HG03354 (cell line): ENCODE data around the gene EMILIN3.
A peak's percentile ranks its signal among the peaks of the same experiment; 100 is the strongest.

ENCODE experiments used
- ATAC-seq: cut with Tn5 transposase; IDR thresholded peaks from one replicate; pipeline ENCODE4 v1.9.1; 2021; ENCODE audit warnings: mild to moderate bottlenecking; ENCODE audit not compliant: unreplicated experiment, poor library complexity, severe bottlenecking

The EMILIN3 gene

DNA sequence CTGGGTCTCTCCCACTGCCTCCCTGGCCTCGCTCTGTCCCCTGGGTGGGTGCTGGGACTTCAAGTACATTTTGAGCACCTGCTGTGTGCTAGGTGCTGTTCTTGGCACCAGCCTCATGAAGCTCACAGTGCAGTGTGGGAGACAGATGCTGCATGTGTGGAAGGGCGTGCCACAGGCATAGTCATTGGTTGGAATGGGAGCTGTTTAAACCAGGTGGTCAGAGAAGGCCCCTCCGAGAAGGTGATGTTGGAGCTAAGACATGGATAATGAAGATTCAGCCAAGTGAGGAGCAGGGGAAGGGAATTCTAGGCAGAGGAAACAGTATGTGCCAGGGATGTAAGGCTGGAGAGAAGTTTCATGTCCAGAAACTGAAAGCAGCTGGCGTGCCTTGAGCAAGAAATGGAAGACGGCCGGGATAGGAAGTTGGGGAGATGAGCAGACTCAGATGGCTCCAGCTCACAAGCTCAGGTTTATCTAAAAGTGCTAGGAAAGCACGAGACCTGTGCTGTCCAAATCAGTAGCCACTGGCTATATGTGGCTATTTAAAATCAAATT, 16.1 kb downstream of the EMILIN3 start:
- ATAC-seq, result no peak

DNA sequence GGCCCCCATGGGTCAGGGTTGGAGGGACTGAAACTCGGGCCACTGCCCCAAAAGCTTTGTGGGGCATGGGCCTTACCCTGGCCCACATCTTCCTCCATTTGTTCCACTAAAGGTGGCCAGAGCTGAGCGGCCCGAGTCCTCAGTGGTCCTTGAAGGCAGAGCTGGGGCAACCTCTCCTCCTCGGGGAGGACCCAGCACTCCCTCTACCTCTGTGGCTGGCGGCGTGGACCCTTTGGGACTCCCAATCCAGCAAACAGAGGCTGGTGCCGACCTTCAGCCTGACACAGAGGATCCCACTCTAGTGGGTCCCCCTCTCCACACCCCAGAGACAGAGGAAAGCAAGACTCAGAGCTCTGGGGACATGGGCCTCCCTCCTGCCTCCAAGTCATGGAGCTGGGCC, 16.7 kb downstream of the EMILIN3 start:
- ATAC-seq, result no peak

DNA sequence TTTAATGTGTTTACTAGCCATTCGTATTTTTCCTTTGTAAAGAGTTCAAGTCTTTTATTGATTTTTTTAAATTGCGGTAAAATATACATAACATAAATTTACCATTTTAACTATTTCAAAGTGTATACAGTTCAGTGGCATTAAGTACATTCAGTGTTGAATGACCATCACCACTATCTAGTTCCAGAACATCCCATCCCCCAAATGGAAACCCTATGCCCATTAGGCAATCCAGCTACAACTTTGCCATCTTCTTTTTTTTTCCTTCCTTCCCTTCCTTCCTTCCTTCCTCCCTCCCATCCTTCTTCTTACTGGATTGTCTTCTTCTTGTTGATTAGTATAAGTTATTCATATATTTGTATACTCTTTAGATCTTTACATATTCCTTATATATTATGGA, 17.4 kb downstream of the EMILIN3 start:
- ATAC-seq, result no peak

DNA sequence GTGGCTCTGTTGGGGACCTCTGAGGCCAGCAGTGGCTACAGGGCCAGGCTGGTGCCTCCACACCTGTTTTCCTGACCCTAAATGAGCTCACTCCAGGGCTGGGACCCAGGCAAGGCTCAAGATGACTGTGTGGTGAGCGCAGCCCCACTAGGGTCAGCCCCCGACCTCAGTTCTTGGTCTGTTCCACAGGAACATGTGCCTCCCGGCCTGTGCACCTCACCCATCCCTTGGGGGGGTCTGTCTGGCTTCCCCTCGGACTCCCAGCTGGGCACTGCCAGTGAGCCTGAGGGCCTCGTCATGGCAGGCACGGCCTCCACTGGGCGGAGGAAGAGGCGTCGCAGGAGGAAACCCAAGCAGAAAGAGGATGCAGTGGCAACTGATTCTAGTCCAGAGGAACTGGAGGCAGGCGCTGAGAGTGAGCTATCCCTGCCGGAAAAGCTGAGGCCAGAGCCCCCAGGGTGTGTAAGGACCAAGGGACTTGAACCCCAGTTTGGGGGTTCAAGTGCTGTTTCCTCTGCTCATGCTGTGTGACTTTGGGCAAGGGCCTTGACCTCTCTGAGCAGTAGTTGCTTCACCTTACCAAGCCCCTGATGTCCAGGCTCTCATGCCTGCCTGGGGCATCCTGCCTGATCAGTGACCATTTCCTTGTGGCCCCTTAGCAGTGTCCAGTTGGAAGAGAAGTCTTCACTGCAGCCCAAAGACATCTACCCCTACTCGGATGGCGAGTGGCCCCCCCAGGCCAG, 18.0 kb downstream of the EMILIN3 start:
- ATAC-seq, result no peak

DNA sequence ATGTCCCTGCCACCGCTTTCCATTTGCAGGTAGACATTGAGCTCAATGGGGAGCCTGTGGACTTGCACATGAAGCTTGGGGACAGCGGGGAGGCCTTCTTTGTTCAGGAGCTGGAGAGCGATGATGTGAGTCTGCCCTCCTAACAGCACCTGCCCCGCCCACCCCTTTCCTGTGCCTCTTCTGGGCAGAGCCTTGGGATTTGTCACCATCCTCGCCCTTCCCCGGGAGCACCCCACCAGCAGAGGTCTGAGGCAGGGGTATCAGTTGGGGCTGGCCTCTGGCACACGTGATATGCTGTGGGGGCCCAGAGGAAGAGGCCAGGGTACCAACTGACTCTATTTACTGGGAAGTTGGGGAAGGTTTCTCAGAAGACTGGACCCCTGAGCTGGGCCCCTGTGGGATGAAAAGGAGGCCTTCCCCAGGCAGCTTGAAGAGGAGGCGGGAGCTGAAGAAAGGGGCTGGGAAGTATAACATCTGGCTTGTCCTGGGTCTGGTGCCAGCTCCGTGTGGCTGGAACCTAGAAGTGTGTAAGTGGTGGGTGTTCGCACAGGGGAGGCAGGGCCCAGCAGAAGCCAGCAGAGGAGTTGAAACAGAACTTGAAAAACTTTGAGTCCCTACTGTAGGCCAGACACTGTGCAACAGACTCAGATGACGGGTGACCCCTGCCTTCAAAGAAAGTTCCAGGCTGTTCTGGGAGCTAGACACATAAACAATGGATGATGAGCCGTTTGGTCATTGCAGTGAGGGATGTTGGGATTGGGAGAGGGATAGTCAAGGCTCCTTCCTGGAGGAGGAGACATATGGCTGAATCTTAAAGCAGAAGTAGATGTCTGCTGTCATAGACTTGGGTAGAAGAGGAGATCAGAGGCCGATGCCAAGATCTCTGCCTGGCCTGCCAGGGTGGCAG, 18.8 kb downstream of the EMILIN3 start:
- no peak for ATAC-seq

DNA sequence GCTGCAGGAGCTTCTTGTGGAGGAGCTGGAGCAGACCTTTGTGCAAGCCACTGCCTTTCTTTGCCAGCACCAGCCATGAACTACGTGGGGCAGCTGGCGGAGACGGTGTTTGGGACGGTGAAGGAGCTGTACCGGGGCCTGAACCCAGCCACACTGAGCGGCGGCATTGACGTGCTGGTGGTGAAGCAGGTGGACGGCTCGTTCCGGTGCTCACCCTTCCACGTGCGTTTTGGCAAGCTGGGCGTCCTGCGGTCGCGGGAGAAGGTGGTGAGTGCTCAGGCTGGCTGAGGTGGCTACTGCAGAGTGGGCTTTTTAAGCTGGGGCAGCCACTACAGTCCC, 20.9 kb downstream of the EMILIN3 start:
- ATAC-seq, result no peak

DNA sequence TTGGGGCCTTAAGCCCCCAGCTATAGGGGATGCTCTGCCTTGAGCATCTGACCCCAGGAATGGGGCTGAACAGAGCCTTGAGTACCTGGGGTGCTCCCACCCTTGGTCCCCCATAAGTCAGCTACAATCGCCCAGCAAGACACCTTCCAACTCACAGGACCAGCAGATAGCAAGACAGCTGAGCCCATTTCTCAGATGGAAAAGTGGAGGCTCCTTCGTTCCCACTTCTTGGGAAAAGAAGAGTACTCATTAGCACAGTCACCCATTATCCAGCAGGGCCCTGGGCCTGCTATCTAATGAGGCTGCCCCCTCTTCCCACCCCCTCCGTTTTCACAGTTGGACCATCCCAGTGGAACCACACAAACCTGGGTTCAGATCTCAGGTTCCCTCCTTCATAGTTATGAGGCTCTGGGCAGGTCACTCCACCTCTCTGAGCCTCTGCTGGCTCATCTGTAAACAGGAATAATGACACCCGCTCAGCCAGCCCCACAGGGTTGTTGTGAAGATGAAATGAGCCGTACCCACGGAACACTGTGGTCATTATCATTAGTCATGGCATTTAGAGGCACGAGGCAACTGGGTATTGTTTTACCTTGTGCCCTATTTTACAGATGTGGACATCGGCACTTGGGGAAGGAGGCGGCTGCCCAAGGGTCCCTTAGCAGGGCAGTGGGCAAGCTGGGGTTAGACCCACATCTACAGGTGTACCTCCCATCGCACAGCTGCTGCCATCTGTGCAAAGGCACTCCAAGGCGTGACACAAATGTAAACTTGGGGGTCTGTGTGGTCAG, 21.5 kb downstream of the EMILIN3 start:
- no peak for ATAC-seq

DNA sequence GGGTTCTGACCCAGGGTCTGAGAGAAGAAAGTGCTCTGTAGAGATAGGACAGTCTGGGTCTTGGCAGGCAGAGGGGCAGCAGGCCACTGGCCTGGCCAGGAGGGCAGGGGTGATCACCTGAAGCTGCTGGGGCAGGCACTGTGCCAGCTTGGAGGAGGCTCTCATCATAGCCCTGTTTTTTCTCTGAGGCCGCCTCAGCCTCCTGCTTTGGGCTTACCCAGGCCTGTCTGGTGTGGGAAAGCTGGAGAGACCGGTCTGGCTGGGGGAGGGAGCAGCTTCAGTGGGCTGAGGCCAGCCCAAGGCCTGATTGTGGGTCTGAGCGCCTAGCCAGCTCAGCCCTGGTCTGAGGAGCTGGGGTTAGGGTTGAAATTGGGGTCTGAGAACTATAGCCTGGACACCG, 22.1 kb downstream of the EMILIN3 start:
- no peak for ATAC-seq

DNA sequence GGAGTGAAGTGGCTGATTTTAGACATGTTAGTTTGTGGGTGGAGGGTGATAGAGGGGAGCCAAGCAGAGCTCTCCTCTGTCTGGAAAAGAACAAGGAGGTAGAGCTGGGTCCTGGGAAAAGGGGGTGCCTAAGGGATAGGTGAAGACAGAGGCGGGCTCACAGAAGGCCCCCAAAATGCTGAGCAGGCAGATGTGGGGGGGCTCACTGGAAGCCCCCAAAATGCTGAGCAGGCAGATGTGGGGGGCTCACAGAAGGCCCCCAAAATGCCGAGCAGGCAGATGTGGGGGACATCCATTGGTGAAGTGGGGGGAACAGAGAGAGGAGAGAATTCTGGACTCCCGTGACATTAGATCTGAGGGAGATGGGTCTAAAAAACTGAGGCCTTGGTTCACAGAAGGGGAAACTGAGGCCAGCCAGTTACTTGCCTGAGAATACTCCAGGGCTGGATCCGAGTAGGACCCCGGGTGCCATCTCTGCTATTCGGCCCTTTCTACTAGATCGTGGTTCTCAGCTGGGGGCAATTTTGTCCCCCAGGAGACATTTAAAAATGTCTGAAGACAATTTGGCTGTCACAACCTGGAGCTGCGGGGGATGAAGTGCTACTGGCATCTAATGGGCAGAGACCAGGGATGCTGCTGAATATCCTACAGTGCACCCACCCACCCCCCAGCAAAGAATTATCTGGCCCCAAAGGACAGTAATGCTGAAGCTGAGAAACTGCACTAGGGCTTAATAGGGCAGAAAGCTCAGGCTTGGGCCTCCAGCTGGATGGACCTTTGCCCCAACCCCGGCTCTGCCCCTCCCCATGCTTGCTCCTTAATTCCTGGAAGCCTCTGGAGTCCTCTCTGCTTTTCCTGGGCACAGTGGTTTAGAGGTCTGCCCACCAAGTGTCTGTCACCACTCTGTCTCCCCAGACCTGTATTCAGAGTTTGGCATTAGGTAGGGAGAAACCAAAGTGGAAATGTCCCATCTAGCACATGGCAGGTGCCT, 23.8 kb downstream of the EMILIN3 start:
- ATAC-seq, result no peak

DNA sequence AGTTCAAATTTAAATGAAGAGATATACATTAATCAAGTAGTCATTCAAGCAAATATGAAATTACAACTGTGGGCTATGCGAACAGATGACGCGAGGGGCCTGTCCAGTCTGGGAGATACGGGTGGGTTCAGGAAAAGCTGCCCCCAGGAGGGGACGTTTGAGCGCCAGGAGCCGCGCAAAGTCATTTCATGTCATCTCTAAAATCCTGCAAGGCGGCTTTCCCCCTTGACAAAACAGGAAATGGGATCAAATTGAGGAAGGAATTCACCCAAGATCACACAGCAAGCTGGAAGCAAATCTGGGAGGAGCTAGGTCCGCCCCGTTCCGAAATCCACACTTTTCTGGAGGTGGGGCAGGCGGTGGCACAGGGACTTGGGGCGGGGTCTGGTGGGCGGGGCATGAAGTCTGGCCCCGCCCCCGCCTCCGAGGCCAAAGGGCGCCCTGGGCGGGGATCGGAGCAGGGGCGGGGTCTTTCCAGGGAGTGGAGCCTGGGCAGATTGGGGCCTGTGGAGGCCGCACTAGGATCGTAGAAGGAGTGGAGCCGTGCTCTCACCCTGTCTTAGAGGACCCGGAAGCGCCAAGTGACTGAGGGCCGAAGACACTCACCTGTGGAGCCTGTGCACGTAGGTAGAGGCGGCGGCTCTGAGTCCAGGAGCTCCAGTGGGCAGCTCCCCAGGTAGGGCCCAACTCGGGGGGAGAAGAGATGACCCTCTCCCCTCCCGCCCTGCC, 26.1 kb downstream of the EMILIN3 start, which contains the start of gene LPIN3:
LPIN3 (plus strand) TSS at position 495 of the 729 bp plus-strand sequence. CDS start 4,983 bp downstream, outside the sequence.
- ATAC-seq, result peak; percentile 15

DNA sequence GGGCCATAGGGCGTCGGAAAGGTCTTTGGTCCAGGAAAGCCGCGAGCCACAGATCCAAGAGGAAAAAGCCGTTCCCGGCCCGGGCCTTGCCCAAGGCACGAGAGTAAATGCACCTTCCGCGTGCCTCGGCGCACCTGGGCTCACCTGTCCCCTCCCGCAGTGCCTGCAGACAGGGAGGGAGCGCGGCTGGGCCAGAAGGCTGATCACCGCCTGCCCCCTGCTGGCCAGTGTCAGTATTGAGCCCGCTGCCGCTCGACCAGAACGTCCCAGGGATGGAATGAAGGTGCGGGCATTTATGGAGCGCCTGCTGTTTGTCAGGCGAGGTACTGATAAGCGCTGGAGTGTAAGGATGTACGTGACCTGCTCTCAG, 26.7 kb downstream of the EMILIN3 start:
- ATAC-seq, result peak; percentile 75

DNA sequence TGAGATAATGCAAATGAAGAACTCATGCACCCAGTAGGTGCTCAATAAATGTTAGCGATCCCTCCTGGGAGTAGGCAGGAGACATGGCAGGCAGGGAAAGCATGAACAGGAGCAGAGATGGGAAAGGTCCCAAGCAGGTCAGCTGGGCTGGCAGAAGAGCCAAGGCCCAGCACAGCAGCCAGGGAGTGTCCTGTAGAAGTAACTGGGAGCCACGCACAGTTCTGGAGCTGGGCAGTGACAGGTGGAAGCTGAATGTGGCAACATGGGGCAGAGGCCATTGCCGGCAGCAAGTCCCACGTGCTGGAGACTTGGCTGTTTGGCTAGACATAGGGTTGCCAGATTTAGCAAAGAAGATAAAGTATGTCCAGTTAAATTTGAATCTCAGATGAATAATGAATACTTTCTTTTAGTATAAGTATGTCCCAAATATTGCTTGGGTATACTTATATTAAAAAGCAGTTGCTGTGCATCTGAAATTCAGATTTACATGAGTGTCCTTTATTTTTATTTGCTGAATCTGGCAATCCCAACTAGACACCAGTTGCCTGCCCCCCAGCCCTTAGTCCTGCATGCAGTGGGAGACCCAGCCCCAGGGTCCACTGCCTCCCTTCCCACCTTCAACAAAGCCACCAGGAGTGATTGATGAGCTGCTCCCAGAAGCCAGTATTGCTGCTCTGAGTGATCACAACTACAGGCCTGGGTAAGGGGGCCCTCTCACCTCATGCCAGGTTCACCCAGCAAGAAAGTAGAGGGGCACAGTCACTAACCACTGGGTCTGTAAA, 29.7 kb downstream of the EMILIN3 start:
- no peak for ATAC-seq

DNA sequence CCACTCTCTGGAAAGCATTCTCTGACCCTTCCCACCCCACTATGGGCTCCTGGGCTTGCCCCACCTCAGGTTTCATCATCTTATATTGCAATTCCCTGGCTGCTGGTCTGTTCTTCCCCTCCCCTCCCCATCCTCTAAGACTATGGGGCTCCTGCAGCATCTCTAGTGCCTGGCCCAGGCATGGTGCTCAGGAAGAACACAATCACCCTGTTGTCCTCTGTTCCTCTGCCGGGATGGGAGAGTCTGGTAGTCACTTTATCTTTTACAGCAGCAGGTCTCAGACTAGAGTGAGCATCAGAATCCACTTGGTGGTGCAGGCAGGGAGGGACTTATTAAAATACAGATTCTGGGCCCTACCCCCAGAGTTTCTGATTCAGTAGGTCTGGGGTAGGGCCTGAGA, 31.0 kb downstream of the EMILIN3 start:
- ATAC-seq, result no peak

DNA sequence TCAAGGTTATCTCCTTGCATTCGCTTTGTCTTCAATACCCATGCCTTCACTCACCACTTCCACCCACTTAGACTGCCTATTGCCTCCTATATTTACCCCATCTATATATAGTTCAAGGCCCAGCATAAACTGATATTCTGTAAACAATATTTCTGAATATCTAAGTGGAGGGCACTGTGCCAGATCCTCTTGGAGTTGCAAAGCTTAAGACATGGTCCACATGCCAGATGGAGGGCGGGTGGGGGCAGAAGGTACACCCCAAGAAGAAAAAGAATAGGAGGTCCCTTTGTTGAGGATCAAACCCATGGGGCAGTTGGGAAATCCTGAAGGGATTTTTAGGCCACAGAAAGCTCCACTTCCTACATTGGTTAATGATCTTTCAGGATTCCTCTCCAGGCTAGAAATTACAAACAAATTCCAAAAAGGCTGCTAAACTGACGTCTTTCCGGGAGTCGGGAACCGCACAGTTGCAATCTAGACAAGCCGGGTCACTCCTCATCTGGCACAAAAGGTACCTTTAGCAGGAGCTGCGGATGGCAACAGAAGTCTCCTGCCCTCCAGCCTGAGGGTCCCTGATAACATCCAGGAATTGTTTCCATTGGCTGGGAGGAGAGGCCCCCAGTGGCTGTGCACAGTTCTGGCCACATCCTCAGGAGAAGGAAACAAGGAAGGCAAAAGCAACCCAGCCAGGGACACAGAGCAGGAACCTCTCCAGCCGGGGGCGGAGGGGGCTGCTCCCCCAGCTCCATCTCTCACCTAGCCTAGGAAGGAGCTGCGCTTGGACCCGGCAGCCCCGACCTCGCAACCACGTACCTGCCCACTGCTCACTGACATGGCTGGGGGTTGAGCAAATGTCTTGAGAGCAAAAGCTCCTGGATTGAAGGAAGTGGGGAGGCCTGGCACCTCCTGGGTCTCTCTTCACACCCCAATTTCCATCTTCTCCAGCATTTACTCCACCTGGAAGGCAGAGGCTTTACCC, 31.9 kb downstream of the EMILIN3 start:
- ATAC-seq, result no peak

DNA sequence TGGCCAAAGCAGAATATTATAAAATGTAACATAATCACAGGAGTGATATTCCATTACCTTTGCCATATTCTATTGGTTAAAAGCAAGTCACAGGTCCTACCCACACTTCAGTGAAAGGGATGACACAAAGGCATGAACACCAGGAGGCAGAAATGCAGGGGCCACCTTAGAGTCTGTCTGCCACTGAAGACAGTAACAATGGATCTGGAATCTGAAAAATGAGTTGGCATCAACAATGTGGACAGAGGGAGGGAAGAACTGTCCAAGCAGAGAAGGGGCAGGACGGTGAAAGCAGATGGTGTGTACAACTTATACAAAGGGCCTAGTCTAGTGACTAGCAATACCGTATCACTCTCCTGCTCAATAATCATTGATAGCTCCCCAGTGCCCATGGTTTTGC, 32.6 kb downstream of the EMILIN3 start:
- no peak for ATAC-seq

DNA sequence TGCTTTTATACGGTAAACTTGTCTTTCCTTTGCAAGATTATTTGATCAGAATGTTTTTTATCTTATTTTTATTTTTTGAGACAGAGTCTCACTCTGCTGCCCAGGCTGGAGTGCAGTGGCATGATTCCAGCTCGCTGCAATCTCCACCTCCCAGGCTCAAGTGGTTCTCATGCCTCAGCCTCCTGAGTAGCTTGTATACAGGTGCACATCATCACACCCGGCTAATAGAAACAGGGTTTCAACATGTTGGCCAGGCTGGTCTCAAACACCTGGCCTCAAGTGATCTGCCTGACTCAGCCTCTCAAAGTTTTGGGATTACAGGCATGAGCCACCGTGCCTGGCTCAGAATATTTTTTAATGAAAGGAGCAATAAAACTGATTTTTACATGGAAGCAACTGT, 34.9 kb downstream of the EMILIN3 start:
- ATAC-seq, result no peak
